Endothelial cell of umbilical vein (primary cell): Measurements from ENCODE around the gene POMGNT2.
A peak's percentile ranks its signal among the peaks of the same experiment; 100 is the strongest.

Source experiments
- EZH2 ChIP-seq: IDR thresholded peaks from 2 replicates; pipeline ENCODE4 v1.6.1; 2012; ENCODE audit warnings: borderline replicate concordance, low read depth, mild to moderate bottlenecking, moderate library complexity, low read length, inconsistent platforms; ENCODE audit not compliant: severe bottlenecking
- POLR2A ChIP-seq: IDR thresholded peaks from 2 replicates; pipeline ENCODE4 v1.6.1; 2012; ENCODE audit warnings: low read depth, mild to moderate bottlenecking, control low read depth, low read length
- POLR2AphosphoS5 ChIP-seq: IDR thresholded peaks from 2 replicates; pipeline ENCODE4 v1.6.1; 2012; ENCODE audit warnings: low read depth, mild to moderate bottlenecking, control low read depth, low read length, moderate library complexity; ENCODE audit not compliant: insufficient read depth
- TF ChIP-seq, protein P1 (sequence below), 2 donors: IDR thresholded peaks; 1 replicate in 1 of 2; 2 replicates in 1 of 2; pipeline ENCODE4 v1.5.1; 2011; ENCODE audit warnings: low read length in 2 of 2, mild to moderate bottlenecking in 2 of 2, moderate library complexity in 2 of 2, control low read depth in 1 of 2, inconsistent platforms in 1 of 2, low read depth in 1 of 2; ENCODE audit not compliant: insufficient read depth in 1 of 2; ENCODE audit errors: extremely low read depth in 1 of 2

DNA sequence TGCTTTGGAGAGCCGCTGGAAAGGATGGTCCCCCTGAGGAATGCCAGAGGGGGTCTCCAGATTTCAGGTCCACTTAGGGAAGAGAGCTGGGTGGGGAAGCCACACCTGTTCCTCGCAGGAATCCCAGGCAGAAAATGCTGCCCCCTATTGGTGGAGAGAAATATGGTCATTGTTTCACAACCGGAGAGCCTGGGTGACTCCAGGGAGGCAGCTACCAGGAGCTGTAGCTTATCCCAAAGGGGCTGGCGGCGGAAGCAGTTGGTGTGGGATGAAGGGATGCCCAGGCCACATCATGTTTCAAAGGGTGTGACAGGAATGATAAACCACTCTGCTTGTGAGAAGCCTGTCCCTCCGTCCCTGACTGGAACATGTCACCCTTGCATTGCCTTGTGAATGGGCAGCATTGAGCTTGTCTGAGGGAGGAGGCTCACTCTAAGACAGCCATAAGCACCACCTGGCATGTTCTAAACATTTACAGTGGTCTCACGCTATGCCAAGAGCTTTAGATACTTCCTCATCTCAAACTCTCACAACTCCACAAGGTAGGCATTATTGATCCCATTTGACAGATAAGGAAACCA, 34.5 kb downstream of the POMGNT2 start:
- TF ChIP-seq, protein P1, sequence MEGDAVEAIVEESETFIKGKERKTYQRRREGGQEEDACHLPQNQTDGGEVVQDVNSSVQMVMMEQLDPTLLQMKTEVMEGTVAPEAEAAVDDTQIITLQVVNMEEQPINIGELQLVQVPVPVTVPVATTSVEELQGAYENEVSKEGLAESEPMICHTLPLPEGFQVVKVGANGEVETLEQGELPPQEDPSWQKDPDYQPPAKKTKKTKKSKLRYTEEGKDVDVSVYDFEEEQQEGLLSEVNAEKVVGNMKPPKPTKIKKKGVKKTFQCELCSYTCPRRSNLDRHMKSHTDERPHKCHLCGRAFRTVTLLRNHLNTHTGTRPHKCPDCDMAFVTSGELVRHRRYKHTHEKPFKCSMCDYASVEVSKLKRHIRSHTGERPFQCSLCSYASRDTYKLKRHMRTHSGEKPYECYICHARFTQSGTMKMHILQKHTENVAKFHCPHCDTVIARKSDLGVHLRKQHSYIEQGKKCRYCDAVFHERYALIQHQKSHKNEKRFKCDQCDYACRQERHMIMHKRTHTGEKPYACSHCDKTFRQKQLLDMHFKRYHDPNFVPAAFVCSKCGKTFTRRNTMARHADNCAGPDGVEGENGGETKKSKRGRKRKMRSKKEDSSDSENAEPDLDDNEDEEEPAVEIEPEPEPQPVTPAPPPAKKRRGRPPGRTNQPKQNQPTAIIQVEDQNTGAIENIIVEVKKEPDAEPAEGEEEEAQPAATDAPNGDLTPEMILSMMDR (IDR thresholded peaks at IDR 0.05; ENCODE audit: extremely low read depth in 1 of 2, insufficient read depth in 1 of 2, low read depth in 1 of 2, low read length in 2 of 2) = peak; percentile 39 to 46
- TF ChIP-seq POLR2A (no peak), EZH2 (no peak), POLR2AphosphoS5 (no peak)
